Esophagus squamous epithelium (tissue), 4 donors: ENCODE results near the gene PLA2G2C.

Experiments
- POLR2A ChIP-seq, 4 donors: fragments of 450-650 bp; IDR thresholded peaks; one replicate each; pipeline ENCODE4 v1.6.1; 2017; ENCODE audit warnings: antibody characterized with exemption in 4 of 4, mild to moderate bottlenecking in 4 of 4, moderate library complexity in 3 of 4
- TF ChIP-seq, protein P1 (sequence below), 6 experiments: fragments of 450-650 bp in 4 of 6; fragments of 200-600 bp in 2 of 6; sonication (generic) in 2 of 6; IDR thresholded peaks; one replicate each; pipeline ENCODE4 v1.5.1; 2016 to 2019; ENCODE audit warnings: antibody characterized with exemption in 6 of 6, mild to moderate bottlenecking in 4 of 6, moderate library complexity in 4 of 6

DNA sequence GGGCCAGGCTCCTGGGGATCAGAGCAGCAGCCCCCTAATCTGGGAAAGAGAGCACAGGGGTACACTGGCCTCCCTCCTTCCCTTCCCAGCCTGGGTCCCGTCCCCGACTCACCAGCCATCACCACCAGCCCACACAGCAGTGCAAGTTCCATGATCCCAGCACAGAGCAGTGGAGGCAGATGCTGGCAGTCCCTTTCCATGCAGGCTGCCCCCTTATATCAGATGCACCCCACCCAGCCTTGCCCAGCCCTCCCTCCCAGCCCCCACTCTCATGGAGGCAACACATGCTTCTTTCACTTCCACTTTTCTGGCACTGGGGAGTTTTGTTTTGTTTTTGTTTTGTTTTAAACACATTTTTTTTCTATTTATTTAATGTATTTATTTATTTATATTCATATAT lies 67.0 kb downstream of the PLA2G2C start, which contains the start of gene PLA2G2D:
- TF ChIP-seq, protein P1, sequence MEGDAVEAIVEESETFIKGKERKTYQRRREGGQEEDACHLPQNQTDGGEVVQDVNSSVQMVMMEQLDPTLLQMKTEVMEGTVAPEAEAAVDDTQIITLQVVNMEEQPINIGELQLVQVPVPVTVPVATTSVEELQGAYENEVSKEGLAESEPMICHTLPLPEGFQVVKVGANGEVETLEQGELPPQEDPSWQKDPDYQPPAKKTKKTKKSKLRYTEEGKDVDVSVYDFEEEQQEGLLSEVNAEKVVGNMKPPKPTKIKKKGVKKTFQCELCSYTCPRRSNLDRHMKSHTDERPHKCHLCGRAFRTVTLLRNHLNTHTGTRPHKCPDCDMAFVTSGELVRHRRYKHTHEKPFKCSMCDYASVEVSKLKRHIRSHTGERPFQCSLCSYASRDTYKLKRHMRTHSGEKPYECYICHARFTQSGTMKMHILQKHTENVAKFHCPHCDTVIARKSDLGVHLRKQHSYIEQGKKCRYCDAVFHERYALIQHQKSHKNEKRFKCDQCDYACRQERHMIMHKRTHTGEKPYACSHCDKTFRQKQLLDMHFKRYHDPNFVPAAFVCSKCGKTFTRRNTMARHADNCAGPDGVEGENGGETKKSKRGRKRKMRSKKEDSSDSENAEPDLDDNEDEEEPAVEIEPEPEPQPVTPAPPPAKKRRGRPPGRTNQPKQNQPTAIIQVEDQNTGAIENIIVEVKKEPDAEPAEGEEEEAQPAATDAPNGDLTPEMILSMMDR (IDR thresholded peaks at IDR 0.05) = no peak
- TF ChIP-seq POLR2A (IDR thresholded peaks at IDR 0.05) = no peak
